ENCODE results near the gene TGFBR2. TPM values are rescaled to one million over a fixed set of nuclear protein-coding genes. Genes with fewer than 3 reads are reported as not detected.

The TGFBR2 gene
- total and polyA plus RNA-seq, 10 of the 15 experiments (the other 5 are each of a cell fraction or from before 2014, with no cell fraction given) = 0.02 to 0.98 (median 0.18) TPM; not detected in 1

DNA sequence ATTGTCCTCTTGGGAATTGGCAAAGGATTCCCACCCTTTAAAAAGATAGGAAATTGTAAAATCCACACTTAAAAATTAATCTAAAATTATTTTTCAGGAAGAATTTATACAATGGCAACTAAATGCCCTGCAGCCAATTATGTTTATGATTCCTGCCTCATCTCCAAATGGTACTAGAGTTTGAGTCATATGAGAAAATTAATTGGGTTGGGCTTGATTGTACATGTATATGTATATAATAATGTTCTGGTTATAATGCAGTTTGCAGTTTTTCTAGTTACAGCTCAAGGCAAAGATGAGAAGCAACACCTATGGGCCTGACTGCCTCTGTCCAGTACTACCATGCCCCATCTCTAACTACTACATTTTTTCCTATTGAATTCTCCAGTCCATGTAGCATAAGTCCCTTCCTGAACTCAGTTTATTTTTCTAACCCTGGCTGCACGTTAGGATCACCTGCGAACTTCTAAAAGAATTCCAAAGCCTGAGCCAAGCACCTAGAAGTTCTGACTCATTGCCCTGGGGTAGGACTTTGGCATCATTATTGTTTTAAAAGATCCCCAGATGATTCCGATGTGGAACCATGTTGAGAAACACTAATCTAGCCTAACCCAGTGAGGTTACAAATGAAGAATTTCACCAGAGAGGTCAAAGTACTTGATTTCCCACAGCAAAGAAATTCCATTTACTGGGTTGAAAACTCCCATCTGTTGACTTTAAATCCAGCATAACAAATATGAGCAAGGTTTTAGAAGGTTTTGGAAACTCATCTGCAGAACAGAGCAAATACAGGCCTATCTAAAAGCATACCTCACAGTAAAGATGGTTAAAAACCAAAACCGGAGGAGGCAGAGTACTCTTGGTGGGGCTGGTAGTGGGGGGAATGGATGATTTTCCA lies 19.4 kb downstream of the TGFBR2 start (continued):
- TF ChIP-seq, protein P1, sequence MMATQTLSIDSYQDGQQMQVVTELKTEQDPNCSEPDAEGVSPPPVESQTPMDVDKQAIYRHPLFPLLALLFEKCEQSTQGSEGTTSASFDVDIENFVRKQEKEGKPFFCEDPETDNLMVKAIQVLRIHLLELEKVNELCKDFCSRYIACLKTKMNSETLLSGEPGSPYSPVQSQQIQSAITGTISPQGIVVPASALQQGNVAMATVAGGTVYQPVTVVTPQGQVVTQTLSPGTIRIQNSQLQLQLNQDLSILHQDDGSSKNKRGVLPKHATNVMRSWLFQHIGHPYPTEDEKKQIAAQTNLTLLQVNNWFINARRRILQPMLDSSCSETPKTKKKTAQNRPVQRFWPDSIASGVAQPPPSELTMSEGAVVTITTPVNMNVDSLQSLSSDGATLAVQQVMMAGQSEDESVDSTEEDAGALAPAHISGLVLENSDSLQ (IDR thresholded peaks at IDR 0.05) = no peak

DNA sequence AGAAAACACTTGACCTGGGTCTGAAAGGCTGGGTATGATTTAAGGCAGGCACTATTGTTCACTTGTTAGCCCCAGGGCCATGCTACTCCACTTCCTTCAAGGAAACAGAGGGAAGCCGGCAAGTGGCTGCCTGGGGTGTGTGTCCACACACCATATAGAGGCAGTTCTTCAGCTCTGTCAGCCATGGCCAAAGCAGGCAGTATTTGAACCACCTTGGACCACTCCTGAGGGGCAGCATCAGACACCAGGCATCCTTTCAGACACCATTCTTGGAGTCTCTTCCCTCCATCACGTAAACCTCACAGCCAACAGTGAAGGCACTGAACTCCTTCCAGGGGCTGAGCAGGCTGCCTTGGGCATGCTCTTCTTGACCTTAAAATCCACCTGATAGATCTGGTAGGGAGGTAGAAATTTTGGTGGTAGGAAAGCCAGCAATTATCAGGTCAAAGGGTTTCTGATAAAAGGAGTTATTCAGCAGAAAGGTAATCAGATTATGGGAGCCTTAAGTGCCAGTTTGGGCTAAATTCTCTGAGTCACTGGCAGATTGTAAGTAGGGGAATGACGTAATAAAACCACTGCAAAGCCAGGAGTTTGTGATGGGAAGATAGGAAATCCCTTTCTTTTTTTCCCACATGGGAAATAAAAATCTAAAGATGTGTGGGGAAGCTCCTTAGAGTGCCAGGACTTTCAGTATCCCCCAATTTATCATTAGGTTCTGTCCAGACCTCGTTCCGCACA lies 20.2 kb downstream of the TGFBR2 start:
- no peak for ATAC-seq
- no TSS peak for BruUV-seq (replicated peaks)
- CTCF ChIA-PET = no interaction called here

More for the DNA sequence above, 20.2 kb downstream of the TGFBR2 start:
- no peak for TF ChIP-seq NR2F1 (conservative IDR thresholded peaks at IDR 0.05)
- TF ChIP-seq, protein P2, sequence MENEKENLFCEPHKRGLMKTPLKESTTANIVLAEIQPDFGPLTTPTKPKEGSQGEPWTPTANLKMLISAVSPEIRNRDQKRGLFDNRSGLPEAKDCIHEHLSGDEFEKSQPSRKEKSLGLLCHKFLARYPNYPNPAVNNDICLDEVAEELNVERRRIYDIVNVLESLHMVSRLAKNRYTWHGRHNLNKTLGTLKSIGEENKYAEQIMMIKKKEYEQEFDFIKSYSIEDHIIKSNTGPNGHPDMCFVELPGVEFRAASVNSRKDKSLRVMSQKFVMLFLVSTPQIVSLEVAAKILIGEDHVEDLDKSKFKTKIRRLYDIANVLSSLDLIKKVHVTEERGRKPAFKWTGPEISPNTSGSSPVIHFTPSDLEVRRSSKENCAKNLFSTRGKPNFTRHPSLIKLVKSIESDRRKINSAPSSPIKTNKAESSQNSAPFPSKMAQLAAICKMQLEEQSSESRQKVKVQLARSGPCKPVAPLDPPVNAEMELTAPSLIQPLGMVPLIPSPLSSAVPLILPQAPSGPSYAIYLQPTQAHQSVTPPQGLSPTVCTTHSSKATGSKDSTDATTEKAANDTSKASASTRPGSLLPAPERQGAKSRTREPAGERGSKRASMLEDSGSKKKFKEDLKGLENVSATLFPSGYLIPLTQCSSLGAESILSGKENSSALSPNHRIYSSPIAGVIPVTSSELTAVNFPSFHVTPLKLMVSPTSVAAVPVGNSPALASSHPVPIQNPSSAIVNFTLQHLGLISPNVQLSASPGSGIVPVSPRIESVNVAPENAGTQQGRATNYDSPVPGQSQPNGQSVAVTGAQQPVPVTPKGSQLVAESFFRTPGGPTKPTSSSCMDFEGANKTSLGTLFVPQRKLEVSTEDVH (IDR thresholded peaks at IDR 0.05; ENCODE audit: low read depth, partially characterized antibody) = no peak
- H4K20me1 ChIP-seq (ENCODE audit: control insufficient read depth, insufficient read depth) = no peaks in the 10 kb centered on the region
- no peak overlapping the region for H2AFZ ChIP-seq (ENCODE audit: control insufficient read depth, low read depth, low read length)
- no peak overlapping the region for H3K4me3 ChIP-seq
- SMC1A ChIA-PET (ENCODE audit: uncharacterized antibody, unreplicated experiment) = no interaction called here
- FAIRE-seq (no peak), DNase-seq (ENCODE audit: low read depth, low spot score) (no peak)
- no peaks in the 10 kb centered on the region for H3K36me3 ChIP-seq (ENCODE audit: control insufficient read depth in 2 of 2, insufficient read depth in 2 of 2, low read length in 1 of 2)
- WGBS (ENCODE audit: insufficient coverage, insufficient replicate concordance, low lambda C conversion rate, missing lambda C conversion rate) = 33% methylated on average over 5 of the region's 5 CpGs
- H3K4me2 ChIP-seq (ENCODE audit: control insufficient read depth, insufficient read depth) = no peak overlapping the region
- no peaks in the 10 kb centered on the region for H3K79me2 ChIP-seq (ENCODE audit: control insufficient read depth, insufficient read depth, low read length)
- H3K4me1 ChIP-seq (ENCODE audit: control insufficient read depth, insufficient read depth, low read length) = no peaks in the 10 kb centered on the region
- intact Hi-C loops (cut with micrococcal nuclease; ENCODE audit: unreplicated experiment) (no loop called here), in situ Hi-C loops (cut with MboI) (no loop called here)
- no peaks in the 10 kb centered on the region for H3K9me3 ChIP-seq (replicated peaks; ENCODE audit: control insufficient read depth, insufficient read depth, low read length)
- no peak overlapping the region for H3K27ac ChIP-seq (ENCODE audit: control insufficient read depth, insufficient read depth)
- no peaks in the 10 kb centered on the region; a peak in 1 of 4 replicates for H3K27me3 ChIP-seq (replicated peaks in 1 of 2; ENCODE audit: control insufficient read depth in 2 of 2, insufficient read depth in 2 of 2, low read length in 1 of 2)
- RAD21 ChIA-PET (ENCODE audit: unreplicated experiment) = no interaction called here
- H3K9ac ChIP-seq (ENCODE audit: control insufficient read depth, insufficient read depth, low read length) = no peak overlapping the region
- POLR2A ChIA-PET = no interaction called here
